GM12865 (cell line): ENCODE measurements around the gene EIF4B.
"Not testable (repeated sequence)": the region's sequence is repeated elsewhere in the genome, so short reads cannot be mapped to it uniquely, and the experiment has no call there.

Experiments
- DNase-seq: peaks from one replicate; pipeline ENCODE4 v3.0.0; 2010; ENCODE audit warnings: low read depth
- H3K4me3 ChIP-seq: 2 replicates; pipeline ENCODE4 v1.5.1; 2011; ENCODE audit warnings: mild to moderate bottlenecking, low read depth, low read length, control low read depth
- CTCF ChIP-seq: IDR thresholded peaks from 2 replicates; pipeline ENCODE4 v1.5.1; 2011; ENCODE audit warnings: low read length, control low read depth, low read depth, inconsistent platforms; ENCODE audit not compliant: insufficient read depth; ENCODE audit errors: missing control alignments

EIF4B gene

GRCh38 chr12:52980650-52981423 is 25.4 kb upstream of the EIF4B start:
- H3K4me3 ChIP-seq = no peak overlapping the region
- peak; percentile 90 for DNase-seq
- TF ChIP-seq CTCF = peak; percentile 98

- no peak overlapping the region for H3K4me3 ChIP-seq
- no peak for DNase-seq
- no peak for TF ChIP-seq CTCF
These were observed 22.1 kb upstream of the EIF4B start for GRCh38 chr12:52984136-52984535.

- no peak overlapping the region for H3K4me3 ChIP-seq
- no peak for TF ChIP-seq CTCF
- peak; percentile 26 for DNase-seq
These were observed 17.4 kb upstream of the EIF4B start for GRCh38 chr12:52988898-52989297.

GRCh38 chr12:52990206-52990605 is 16.1 kb upstream of the EIF4B start:
- TF ChIP-seq CTCF = no peak
- DNase-seq = no peak

GRCh38 chr12:52992240-52992639 is 14.0 kb upstream of the EIF4B start:
- not testable (repeated sequence) for H3K4me3 ChIP-seq, DNase-seq

More at GRCh38 chr12:52990206-52990605, 16.1 kb upstream of the EIF4B start:
- H3K4me3 ChIP-seq = no peak overlapping the region

GRCh38 chr12:52992699-52993557 is 13.3 kb upstream of the EIF4B start:
- TF ChIP-seq CTCF = no peak
- no peak overlapping the region for H3K4me3 ChIP-seq
- no peak for DNase-seq

- DNase-seq = no peak
- TF ChIP-seq CTCF = no peak
- no peak overlapping the region for H3K4me3 ChIP-seq
These were observed 12.7 kb upstream of the EIF4B start for GRCh38 chr12:52993558-52993869.
